GM18511 (cell line): ENCODE data around the gene CHD3.
A peak's percentile ranks its signal among the peaks of the same experiment; 100 is the strongest.

ENCODE experiments used
- ATAC-seq: cut with Tn5 transposase; IDR thresholded peaks from one replicate; pipeline ENCODE4 v1.9.1; 2021; ENCODE audit warnings: mild to moderate bottlenecking, moderate library complexity; ENCODE audit not compliant: unreplicated experiment

The CHD3 gene

GRCh38 chr17:7864995-7865650 is 23.5 kb upstream of the CHD3 start:
- no peak for ATAC-seq

GRCh38 chr17:7867881-7868329 is 20.7 kb upstream of the CHD3 start:
- ATAC-seq, result no peak

GRCh38 chr17:7873051-7873450 is 15.5 kb upstream of the CHD3 start:
- no peak for ATAC-seq

DNA sequence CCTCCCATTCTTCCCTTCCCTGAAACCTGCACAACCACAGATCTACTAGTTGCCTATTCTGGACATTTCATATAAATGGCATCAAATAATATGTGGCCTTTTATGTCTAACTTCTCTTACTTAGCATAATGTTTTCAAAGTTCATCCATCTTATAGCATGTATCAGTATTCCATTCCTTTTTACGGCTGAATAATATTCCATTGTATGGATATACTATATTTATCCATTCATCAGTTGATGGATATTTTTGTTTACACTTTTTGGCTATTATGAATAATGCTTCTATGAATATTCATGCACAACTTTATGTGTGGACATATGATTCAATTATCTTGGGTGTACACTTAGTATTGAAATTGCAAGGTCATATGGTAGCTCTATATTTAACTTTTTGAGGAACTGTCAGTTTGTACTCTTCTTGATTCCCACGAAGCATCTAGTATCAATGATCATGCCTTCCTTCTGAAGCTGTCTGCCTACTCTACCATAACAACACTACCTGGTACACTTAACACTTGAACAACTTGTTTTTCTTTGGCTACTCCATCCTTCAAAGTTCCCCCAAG is 12.7 kb upstream of the CHD3 start:
- no peak for ATAC-seq

DNA sequence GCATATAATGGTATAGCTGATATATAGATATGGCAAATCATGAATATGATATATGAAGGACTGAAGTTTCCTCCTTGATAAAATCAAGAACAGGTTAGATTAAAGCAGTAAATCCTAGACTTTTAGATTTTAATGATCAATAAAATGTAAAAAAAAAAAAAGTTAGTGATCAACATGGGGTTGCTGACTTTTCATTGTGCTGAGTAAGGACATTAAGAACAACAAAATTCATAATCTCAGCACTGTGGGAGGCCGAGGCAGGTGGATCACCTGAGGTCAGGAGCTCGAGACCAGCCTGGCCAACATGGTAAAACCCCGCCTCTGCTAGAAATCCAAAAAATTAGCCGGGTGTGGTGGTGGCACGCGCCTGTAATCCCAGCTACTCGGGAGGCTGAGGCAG is 10.4 kb upstream of the CHD3 start:
- ATAC-seq, result no peak

DNA sequence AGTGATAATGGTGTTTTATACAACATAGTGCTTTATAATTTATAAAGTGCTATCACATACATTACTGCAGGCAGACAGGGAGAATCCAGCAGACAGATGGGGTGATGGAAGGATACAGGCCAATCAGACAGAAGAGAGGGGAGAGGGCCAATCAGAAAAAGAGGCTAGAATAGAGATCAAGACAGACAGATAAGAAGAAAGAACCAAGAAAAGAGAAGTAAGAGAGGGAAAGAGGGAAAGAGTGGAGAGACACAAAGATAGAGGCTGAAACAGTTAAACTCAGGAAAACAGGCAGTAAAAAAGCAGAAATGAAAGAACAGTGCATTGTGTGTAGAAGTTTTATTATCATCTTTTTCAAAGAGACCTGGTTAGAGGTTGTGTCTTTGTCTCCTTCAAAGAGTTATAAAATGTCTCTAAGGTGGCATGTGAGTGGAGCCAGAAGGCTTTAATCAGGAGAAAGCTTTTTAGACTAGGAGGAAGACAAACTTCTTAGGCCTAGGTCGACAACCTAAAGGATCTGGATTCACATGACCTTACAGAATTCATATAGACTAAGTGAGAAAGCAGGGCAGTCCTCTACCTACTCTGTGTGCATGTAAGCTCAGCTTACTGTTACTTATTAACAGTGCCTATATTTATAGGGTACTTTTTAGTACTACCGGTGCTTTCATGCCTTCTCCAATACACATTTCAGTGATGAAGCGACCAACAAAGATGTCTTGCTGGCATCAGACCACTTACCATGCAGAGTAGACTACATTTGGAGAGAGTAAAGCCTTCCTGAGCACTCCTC is 8.3 kb upstream of the CHD3 start:
- ATAC-seq, result no peak

GRCh38 chr17:7881276-7882054 is 7.1 kb upstream of the CHD3 start:
- ATAC-seq, result no peak

DNA sequence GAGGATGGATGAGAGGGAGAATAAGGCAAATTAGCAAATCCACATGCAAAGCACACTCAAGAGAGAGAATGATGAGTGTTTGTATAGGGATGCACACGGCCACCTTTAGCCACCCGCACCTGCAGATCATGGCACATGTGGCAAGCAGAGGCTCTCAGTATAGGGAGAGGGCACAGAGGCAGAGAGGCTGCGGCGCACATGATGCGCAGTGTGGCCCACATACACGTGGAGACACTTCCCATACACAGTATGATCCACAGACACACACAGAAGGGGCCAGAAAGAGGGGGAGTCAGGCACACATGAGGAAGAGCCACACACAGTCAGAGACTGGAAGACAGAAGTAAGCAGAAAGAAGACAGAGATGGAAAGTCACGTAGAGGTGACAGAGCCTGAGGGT is 6.5 kb upstream of the CHD3 start:
- ATAC-seq, result no peak

DNA sequence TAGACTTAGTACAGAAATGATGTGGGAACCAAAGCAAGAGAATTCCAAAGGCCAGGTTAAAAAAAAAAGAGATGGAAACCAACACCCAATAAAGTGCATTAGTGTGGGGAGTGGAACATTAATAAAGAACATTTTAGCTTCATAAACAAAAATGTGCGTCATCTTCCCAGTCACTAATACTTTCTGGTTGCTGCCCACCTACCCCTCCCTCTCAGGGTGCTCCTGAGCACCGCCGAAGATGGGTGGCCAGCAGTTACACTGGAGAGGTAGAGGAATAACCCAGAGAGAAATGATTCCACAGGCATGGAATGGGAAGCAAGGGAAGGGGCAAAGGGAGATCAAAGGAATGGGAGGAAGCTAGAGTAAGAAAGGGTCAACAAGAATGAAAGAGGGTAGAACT is 6.0 kb upstream of the CHD3 start:
- no peak for ATAC-seq

GRCh38 chr17:7883781-7884386 is 4.7 kb upstream of the CHD3 start:
- no peak for ATAC-seq

- ATAC-seq, result peak; percentile 4
These were observed 3.8 kb upstream of the CHD3 start for GRCh38 chr17:7884581-7885366.

GRCh38 chr17:7885367-7886226 is 3.0 kb upstream of the CHD3 start:
- ATAC-seq, result peak; percentile 39

- ATAC-seq, result no peak
These were observed 2.2 kb upstream of the CHD3 start for GRCh38 chr17:7886227-7887037.

DNA sequence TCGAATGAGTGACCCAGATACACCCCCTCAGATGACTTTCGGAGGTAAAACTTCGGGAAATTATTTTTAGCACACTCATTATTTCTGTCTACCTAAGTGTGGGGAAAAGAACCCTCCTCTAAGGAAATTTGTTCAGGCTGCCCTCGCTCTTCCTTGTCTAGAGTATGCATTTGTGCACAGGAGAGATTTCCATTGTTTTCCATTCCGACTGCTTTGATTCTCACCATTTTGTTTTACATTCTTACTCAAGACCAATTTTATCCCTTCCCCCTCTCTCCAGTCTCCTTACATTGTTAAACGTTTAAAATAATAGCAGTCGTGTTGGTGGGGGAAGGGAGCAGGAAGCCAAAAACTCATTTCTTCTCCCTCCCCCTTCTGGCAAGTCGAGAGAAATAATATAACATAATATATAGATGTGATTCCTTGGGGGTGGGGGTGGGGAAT is 1.5 kb upstream of the CHD3 start:
- ATAC-seq, result no peak

DNA sequence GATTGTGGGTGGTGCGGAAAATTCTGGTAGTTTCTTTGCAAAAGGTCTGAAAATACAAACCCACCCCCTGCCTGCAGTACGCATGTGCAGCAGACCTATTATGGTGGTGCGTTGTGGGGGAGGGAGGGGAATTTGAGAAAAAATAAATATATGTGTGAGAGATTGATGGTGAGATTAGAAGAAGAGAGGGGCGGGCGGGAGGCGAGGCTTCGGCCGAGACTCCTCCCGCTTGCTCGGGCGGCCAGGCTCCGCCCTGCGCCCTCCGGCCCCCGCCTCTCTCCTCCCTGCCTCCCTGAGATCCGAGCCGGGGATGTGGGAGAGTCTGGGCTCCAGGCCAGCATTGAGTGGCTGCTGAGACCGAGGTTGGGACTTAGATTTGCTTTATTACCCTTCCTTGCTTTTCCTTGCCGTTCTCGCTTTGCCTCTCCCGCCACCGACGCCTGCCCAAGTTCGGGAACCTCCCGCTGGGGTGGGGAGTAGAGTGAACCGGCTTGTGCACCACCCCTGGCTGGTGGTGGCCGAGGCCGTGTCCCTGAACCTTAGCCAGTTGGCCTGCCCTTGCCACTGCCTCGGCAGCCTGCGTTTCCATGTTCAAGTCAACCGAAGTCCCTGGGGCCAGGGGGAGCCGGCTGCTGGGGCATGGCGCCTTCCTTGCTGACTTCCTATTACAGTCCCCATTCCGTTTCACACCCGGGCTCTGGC is 956 bp upstream of the CHD3 start:
- peak; percentile 58 for ATAC-seq

DNA sequence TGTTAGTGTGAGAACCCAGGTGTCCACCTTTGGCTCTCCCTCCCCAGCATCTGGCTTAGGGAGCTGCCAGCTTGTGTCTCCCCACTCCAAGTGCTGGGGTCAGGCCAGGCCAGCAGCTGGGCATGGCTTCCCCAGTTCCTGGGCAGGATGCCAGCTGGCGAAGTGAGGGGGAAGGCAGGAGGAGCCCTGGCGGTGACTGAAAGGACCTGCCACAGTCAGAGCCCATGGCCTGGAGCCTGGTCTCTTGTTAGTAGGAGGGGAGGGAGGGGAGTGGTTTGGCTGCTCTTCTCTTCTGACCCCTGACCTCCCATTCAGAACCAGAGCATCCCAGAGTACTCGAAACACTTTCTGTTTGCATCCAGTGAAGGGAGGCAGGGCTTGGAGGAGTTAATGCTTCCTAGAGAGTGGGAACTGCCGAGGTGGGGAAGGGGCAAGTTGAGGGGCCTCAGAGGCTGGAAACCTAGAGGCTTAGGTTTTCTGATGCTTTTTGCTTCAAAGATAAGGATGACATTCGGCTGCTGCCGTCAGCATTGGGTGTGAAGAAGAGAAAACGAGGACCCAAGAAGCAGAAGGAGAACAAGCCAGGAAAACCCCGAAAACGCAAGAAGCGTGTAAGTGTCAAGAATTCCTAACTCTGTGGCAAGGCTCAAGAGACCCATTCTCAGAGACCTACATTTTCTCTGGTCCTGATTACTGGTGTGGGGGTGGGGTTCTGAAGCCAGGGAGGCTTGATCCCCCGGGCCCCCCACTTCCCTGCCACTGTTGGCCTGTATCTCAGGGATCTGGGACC is 772 bp downstream of the CHD3 start:
- ATAC-seq, result no peak
